HG03520 (cell line): ENCODE measurements around the gene CAPN2.
"Not testable (repeated sequence)": the region's sequence is repeated elsewhere in the genome, so short reads cannot be mapped to it uniquely, and the experiment has no call there.

Experiments used
- ATAC-seq: cut with Tn5 transposase; IDR thresholded peaks from one replicate; pipeline ENCODE4 v1.9.1; 2021; ENCODE audit warnings: mild to moderate bottlenecking, moderate library complexity; ENCODE audit not compliant: unreplicated experiment

The CAPN2 gene

DNA sequence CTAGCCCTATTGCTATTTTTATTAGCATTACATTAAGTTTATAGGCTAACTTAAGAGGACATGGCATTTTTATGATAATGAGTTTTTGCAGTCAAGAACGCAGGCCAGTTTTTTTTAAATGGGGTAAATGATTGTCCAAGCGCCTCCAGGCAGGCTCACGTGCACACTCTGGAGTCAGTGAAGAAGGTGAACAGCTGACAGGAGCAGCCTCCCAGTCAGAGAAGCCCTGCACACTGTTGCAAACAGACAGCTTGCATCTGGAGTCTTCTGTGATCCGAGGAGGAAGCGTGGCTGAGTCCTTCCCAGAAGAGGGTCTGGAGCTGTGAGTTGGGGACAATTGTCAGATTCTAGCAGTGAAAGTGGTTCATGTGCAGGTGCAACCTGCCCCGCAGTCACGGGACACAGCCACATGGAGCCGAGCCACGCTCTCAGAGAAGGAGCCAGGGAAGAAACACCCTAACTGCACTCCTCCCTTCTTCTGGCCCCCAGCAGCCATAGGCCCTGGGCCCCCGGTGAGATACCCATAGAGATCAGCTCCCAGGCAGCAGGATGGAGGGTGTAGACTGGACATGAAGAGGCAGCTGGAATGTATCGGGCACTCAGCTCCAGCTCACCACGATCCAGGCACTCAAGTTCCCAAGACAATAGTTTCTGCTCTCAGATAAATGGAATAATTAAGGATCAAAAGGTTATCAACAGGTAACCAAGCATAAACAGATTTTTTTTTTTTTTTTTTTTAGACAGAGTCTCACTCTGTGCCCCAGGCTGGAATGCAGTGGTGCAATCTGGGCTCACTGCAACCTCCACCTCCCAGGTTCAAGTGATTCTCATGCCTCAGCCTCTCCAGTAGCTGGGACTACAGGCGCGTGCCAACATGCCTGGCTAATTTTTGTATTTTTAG, 26.4 kb downstream of the CAPN2 start:
- ATAC-seq: no peak

DNA sequence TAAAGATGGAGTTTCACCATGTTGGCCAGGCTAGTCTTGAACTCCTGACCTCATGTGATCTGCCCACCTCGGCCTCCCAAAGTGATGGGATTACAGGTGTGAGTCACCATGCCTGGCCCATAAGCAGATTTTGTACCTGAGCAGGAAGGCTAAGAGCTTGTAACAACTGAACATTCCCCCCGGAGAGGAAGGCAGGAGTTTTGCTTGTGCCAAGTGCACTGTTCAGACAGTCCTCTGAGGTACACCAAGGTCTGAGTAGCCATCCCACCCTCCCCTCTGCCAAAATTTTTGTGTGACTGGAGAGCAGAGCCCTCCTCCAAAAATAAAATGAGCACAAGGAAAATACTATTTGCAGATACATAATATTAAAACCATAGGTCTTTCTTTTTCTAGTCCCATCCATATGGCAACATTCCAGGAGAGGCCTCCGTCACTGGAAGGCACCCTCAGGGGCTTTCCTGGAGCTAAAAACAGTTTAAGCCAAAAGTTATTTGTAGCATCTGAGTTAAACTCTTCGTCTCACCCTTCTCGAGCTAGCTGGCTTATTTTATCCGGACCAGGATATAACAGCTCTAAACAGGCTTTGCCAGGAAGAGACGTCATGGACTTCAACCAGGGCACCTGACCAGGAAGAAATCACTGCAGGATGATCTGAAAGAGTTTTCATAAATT, 27.2 kb downstream of the CAPN2 start:
- no peak for ATAC-seq

DNA sequence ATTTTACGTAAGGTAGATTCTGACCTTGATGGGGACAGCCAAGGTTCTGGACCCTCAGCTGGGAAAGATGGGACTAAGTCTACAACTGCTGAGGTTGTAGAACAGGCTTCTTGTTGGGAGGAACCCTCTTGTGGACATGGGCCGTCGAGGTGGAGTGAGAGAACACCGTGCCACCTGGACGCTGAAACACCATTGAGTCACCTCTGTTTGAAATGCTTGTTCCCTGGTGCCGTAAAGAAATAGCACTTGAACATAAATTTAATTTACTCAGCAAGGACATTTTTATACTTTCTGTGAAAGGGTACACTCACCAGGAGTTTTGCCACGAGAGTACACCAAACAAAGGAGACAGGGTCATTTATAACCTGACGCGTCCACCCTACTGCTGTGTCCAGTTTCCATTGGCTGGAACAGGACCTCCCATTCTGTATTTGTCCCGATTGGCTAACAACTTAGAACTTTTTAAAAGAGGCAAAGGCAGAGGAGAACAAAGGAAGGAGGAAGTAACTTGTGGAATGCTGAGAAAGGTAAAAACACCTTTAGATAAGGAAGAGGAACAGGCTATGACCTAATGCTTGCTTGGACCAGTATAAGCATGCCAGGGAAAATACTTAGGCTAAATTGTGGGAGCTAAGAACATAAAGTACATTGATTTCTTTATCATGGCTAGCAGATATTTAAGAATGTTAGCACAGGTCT, 27.8 kb downstream of the CAPN2 start:
- not testable (repeated sequence) for ATAC-seq

DNA sequence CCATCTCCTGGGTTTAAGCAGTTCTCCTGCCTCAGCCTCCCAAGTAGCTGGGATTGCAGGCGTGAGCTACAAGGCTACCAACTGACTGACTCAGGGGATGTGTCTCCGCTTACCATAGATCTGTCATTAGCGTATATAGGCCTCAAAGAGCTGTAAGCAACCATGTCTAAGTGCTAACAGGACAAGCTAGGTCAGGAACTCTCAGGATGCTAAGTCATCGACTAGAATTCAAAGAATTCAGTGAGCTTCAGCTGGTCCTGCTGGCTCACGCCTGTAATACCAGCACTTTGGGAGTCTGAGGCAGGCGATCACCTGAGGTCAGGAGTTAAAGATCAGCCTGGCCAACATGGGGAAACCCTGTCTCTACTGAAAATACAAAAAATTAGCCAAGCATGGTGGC, 29.5 kb downstream of the CAPN2 start:
- no peak for ATAC-seq

DNA sequence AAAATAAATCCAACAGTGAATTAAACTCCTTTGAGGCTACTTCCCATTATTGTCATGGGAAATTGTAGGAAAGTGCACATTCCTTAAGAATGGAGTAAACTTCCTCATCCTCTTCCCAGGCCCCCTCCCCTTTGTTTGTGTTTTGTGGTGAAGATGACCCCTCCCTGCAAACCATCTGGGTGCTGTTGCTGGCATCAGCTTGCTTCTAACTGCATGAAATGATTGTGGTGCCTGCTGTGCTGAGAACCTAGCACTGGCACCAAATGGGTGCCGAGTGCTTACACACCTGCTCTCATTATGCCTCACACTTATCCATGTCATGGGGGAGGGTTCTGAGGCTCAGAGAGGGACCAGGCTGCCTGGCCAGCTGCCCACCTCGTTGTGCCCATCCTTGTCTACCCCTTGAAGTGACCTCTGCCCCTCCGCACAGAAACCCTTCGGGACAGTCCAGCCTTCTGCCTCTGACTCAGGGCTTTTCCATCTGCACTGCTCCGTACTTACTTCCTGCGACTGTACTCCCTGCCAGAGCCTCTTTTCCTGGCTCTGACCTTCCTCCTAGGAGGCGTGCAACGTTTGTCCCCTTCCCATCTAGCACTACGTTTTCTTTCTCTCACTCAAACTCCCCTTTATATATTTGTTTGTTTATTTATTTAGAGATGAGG, 30.6 kb downstream of the CAPN2 start:
- no peak for ATAC-seq

DNA sequence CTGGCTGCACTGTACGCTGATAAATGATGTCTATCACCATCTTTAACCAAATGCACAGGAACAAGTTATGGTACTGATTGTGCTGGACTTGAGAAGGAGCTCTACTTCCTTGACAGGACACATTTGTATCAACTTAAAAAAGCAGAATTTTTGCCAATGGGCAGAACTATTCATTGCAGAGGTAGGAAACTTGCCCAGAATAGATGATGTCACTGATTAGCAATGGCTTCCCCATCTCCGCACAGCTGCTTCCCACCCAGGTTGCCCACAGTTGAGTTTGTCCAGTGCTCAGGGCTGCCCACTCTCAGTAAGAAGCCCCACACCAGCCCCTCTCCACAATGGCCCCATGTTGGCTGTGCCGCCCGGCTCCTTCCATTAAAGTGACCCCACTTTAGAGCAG, 33.4 kb downstream of the CAPN2 start:
- ATAC-seq: no peak

DNA sequence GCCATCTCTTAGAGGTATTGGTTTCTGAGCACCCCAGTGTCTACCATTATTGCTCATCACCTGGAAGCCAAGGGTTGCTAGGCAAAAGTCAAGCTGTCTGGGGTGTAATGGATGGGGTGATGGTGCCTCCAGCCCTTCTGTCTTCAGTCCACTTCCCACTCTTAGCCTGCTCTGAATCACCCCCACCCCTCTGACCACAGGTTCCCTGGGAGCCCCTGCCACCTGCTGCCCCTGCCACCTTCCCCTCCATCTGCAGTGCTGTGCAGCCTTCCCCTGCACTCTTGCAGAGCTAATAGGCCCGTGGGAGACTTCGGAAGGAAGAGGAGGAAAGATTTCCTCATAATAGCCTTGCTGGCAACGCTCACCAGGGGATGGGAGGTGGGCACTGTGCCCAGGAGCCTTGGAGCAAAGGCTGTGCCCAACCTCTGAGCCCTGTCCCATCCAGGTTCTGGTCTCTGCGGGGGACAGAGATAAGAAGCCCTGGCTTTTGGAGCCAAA, 35.5 kb downstream of the CAPN2 start:
- peak; percentile 5 for ATAC-seq

DNA sequence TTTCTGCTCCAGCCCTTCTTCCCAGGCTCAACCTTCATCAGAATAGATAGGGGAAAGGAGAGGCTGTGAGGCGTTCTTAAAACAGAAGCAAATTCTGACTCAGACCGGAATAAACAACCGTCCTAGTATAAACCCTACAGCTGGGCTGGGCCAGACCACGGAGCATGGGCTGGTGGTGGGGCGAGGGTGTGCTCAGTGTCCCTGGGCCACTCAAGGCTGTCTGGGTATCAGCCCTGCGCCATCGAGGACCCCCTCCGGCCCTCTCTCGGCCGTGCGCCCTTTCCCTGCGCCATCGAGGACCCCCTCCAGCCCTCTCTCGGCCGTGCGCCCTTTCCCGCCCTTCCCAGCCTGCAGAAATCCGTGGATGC, 36.0 kb downstream of the CAPN2 start:
- ATAC-seq: peak; percentile 62

DNA sequence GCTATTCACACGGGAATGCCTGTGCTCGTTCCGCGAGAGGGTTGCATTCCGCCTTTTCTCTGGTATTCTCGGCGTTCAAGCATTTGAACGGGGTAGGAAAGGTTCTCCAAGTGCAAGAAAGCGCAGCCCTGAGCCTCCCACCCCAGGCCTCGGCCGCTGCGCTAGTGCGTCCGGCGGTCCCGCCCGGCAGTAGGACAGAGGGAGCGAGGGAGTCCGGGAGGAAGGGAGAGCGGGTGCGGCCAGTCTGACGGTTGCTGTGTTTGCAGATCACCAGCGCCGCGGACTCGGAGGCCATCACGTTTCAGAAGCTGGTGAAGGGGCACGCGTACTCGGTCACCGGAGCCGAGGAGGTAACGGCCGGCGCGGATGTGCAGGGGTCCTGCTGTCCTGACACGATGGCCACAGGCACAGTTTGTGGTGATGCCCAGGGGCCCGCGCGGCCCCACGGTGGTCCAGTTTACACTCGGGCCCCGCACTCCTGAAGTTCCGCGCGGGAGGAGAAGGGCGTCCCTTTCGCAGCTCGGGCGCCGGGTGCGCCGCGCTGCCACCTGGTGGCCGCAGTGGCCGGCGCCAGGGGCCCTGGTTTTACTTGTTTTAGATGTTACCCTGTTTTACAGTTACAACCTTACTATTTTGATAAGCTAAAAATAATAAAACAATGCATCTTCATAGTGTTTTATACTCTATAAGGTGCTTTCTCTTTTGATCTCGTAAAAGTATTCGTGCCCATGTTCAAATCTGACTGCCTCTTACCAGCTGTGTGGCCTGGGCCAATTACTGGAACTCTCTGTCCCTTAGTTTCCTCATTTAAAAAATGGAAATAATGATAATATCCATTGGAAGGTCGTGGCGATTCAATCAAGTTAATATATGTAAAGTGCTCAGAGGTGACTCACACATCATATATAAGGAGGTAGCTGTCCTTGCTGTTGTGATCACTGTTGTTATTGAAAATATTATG, 36.7 kb downstream of the CAPN2 start:
- ATAC-seq: peak; percentile 51

DNA sequence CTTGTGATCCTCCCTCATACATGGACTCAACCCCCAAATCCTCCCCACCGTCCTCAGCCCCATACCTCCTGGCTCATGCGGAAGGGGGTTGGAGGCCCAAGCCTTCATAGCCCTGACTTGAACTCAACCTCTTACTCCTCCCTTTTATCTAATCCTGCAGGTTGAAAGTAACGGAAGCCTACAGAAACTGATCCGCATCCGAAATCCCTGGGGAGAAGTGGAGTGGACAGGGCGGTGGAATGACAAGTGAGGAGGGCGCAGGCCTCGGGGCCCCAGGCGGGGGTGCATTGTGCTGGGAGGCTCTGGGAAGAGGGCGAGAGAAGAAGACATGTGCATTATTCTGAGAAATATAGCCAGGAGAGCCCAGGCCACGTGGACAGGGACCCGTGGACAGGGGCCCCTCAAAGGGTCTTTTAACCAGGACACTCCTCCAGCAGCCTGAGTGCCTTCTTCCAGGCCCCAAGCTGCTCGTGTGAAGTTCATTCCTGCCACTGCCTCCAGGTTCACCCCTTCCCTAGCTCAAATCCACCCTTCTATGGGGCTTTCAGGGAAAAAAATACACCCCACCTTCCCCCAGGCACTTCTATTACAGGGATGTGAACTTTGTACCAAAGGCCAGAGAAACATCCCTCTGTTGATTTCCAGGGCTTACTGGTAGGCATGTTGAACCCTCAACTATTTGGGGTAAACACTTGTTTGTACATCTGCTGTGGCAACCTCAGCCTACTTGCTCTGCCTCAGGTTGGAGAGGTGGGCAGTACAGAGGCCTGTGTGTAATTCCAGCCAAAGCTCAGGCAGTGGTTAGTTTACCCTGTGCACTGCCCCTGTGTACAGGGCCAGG, 38.6 kb downstream of the CAPN2 start:
- ATAC-seq: no peak

DNA sequence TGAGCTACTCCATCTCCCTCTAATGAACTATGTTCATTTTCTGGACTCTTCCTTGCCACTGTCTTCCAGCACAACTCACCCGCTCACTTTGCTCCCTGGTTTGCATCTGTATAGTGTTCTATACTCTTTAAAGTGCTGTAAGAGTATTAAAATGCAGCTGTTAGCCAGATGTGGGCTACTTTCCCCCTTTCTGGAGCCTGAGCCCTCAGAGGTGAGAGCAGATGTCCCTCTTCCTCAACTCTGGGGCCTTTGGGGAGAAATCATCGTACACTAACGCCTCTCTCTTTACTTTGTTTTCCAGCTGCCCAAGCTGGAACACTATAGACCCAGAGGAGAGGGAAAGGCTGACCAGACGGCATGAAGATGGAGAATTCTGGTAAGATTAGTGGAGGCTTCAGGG, 39.4 kb downstream of the CAPN2 start:
- ATAC-seq: no peak

DNA sequence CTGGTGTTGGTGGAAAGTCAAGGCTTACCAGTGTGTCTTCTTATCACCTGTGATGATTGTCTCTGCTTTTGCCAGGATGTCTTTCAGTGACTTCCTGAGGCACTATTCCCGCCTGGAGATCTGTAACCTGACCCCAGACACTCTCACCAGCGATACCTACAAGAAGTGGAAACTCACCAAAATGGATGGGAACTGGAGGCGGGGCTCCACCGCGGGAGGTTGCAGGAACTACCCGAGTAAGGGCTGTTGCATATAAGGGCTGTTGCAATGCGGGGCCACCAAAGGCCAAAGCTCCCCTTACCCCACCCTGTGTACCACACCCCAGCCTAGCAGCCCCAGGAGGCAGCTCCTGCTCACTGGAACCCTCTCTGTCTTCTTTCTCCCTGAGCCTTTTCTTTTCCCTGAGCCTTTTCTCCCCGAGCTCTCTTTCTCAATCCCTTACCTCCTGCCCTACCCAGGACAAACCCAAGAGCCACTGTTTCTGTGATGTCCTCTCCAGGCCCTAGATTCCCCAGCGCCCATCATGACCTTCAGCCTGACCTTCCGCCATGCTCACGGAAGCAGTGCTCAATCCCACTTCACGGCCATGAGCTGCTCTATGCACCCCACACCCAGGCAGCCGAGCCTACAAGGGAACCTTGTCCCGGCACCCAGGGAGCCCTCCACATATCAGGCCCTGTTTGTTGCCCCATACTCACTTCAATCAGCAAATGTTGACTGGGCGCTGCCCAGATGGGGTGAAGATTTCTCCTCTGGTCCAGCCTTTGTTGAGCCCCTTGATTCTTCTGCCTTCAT, 40.6 kb downstream of the CAPN2 start:
- ATAC-seq: no peak

DNA sequence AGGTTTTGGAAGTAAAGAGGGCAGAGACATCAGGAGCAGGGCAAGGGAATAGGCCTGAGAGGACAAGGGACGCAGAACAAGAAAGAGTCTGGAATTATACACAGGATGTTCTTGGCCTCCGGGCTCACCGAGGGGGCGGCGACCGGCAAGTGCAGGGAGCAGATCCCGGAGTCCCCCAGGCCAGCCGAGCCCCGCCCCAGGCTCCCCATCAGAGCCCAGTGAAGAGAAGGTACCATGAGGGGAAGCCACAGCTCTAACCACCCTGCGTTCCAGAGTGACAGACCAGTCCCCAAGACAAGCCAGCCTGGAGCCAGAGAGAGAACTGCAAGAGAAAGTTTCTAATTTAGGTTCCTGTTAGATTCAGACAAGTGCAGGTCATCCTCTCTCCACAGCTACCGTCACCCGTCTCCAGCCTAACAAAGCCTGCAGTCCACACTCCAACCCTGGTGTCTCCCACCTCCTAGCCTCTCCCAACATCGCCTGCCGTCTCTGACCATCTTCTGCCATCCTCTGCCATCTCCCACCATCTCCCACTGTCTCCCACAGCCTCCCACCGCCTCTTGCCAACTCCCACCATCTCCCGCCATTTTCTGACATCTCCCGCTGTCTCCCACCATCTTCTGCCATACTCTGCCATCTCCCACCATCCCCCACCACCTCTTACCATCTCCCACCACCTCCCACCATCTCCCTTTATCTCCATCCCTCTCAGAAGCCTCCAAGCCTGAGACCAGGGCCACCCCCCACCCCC, 42.5 kb downstream of the CAPN2 start:
- ATAC-seq: no peak

DNA sequence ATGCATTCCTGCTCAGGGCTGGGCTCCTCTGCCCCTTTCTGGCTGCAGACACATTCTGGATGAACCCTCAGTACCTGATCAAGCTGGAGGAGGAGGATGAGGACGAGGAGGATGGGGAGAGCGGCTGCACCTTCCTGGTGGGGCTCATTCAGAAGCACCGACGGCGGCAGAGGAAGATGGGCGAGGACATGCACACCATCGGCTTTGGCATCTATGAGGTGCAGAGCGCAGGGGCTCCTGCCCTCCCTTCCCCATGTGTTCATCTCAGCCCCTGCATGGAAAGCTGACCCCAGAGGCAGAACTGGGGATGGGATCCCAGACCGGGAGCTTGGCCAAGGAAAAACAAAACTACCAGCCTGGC, 43.1 kb downstream of the CAPN2 start:
- no peak for ATAC-seq

DNA sequence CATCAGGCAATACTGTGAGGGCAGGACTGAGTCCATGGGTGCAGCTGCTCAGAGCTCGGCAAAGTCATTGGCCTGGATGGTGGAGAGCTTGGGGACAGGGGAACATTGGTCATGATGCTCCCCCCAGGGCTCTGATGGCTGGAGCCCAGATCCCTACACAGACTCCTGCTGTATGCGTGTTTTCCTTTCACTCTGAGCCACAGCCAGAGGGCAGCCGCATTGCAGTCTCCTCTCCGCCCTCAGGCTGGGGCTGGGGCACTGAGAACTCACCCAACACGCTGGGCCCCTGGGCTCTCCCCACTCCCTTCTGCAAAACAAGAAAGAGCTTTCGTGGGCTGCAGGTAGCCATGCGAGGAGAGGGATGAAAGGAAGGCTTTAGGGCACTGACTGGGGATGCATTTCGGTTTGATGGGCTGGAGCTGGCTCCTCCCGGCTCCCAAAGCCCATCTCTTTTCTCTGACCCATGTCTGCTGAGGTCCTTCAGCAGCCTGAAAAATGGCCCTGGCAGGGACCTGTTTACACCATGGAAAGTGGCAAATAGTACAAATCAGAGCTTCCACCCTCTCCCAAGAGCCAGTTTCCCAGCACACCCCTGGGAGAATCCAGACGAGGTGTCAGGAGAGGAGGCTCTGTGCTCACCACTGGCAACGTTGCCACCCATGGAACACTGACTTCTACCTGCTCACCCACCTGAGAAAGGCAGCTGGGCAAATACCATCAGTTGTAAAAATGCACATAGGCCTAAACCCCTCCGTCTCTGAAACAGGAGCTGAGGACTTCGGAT, 43.8 kb downstream of the CAPN2 start:
- no peak for ATAC-seq

DNA sequence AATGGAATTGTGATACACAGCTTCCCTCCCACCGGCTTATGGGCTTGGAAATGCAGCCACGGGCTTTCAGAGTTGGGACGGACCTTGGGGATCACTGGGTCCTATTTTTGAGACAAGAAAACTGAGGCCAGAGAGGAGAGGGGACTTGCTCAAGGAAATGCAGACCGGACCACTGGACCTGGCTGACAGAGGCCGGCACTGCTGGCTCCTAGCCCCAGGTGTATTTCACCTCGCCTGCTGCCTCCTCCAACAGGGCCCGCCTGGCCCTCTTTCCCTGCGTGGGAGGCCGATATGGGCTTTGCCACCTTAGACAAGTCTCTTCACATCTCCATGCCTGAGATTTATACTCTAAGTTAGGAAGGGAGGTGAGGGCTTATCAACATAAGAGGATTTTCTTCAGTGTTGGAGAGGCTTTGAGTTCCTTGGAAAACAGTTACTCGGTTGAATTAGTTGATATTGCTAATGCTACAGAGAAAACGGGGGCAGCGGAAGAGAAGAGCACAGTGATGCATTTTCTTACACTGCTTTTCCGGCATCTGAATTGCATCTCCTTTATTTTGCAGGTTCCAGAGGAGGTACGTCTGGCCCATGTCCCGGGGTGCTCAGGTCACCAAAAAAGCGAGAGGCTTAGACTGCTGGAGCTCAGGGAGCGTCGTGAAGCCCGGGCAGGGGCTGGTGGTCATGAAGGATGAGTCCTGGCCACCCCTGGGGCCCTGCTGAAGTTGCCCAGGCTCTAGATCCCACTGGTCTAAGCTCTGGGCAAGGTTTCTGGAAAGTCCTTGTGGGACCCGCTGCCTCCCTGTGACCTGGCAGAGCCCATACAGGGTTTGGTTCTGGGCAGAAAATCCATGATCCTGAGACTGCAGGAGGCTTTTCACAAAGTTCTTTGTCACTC, 44.7 kb downstream of the CAPN2 start:
- ATAC-seq: no peak
